Stimulated activated naive CD8-positive, alpha-beta T cell treated with anti-CD3 and anti-CD28 coated beads, Interleukin-15, Interleukin-2, amounts not matched to agents 100 U/mL and 50 U/mL, for 24 hours (primary cell): ENCODE data around the gene MINDY4.

Source experiments
- ATAC-seq: fragments of 150-1000 bp; cut with Tn5 transposase; one replicate; pipeline ENCODE4 v1.10.0; 2021
- DNase-seq: peaks from one replicate; pipeline ENCODE4 v3.0.0; 2021

Gene MINDY4

DNA sequence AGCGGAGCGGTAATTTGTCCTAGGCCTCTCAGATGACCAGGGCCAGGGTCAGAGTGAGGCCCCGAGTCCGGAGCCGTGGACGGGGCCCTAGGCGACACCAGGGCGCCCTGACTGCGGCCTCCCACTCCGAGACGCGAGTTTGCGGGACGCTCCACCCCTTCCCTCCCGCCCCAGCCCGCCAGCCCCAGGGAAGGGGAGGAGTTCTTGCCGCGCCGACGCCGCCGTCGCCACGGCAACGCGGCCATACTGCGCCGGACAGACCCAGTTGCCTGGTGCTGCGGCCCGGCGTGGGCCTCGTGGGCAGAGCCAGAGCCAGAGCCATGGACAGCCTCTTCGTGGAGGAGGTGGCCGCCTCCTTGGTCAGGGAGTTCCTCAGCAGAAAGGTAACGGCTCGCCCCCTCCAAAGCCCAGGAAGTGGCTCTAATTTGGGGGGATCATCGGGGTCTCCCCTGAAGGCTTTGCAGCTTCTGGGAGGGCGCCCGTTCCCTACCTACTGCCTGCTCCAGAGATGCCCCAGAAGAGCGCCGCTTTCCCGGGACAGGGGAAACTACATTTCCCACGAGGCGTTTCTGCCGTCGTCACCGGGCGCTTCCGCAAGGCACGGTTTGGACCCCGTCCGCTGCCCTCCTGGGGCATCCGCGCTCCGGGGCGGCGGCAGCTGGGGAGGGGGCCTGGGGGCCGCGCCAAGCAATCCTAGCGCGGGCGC, at the start of gene MINDY4:
MINDY4 (plus strand) TSS at position 244 of the 706 bp plus-strand sequence; CDS start at position 321, 77 bp downstream.
- ATAC-seq (peak; percentile 90), DNase-seq (peak; percentile 79)

DNA sequence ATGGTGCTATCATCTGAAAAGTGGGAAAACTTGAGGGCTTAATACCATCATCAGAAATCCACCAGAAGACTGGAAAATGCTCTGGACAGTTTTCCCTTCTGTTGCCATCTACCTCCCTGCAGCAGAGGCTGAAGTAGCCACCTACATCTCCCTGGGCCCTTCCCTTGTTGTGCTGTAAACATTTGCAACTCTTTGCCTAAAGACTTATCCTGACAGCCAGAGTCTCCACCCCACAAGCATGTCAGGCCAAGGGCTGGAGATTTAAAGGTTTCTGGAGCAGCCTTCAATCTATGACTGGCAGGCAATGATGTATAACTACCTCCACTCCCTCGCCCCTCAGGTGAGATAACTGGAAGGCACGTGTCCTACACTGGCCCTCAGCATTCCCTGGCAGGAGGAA, 49.0 kb upstream of the MINDY4 start:
- ATAC-seq (no peak), DNase-seq (no peak)

DNA sequence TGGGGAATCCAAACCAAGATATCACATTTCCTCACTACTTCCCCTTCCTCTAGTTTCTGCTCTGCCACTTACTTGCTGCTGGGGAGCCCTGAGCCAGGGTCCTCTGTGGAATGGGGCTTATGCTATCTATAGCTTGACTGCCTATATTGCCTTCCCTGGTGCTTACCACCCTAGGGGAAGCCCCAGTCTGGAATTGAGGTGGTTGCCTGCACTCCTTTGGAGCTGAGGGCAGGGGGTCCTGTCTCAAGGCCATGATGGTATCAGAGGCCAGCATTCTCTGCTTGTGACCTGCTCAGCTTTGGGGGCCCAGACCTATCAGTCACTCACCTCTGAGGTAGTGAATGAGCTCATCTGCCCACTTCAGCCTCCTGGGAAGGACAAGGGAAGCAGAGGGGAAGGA, 48.5 kb upstream of the MINDY4 start:
- DNase-seq, result no peak
- no peak for ATAC-seq

DNA sequence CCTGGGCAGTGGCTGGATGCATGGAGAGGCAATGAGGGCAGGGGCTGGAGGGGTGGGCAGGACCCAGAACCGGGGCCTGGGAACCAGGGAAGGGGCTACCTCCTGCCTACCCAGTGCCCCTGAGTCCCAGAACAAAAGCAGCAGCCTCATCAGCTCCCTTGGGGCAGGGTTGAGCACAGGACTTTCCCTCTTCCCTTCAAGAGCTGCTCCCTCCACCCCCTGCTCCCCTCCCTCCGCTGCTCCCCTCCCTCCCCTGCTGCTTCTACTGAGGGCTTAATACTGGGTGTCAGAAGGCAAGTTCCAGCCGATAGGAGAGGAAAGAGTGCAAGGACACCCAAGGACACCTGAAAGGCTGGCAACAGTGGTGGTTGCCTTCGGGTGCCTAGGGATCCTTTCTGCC, 47.4 kb upstream of the MINDY4 start:
- no peak for DNase-seq
- ATAC-seq, result no peak

DNA sequence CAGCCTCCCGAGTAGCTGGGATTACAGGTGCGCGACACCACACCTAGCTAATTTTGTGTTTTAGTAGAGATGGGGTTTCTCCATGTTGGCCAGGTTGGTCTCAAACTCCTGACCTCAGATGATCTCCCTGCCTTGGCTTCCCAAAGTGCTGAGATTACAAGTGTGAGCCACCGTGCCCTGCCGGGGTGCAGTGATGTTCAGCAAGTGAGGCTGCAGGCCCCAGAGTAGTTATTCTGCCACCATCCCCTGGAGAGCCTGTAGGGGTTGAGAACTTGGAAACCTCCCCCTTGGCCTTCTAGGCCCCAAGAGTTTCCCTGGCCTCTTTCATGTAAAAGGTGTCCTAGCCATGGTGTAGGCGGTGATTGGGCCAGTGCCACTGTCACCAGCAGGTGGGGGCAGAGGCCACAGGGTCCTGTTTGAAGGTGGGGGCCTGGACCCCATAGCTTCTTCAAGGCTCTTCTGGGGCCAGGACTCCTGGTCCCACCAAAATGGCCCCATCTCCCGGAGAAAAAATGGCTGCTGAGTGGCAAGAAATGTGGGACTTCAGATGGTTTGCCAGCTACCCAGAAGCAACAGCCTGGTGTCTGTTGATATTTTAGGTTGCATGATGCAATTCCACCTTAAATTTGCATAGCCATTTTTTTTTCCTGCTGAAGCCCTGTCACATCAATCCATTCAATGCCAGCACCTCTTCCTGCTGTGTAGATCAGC, 44.8 kb upstream of the MINDY4 start:
- ATAC-seq, result peak; percentile 21
- DNase-seq, result peak; percentile 24

DNA sequence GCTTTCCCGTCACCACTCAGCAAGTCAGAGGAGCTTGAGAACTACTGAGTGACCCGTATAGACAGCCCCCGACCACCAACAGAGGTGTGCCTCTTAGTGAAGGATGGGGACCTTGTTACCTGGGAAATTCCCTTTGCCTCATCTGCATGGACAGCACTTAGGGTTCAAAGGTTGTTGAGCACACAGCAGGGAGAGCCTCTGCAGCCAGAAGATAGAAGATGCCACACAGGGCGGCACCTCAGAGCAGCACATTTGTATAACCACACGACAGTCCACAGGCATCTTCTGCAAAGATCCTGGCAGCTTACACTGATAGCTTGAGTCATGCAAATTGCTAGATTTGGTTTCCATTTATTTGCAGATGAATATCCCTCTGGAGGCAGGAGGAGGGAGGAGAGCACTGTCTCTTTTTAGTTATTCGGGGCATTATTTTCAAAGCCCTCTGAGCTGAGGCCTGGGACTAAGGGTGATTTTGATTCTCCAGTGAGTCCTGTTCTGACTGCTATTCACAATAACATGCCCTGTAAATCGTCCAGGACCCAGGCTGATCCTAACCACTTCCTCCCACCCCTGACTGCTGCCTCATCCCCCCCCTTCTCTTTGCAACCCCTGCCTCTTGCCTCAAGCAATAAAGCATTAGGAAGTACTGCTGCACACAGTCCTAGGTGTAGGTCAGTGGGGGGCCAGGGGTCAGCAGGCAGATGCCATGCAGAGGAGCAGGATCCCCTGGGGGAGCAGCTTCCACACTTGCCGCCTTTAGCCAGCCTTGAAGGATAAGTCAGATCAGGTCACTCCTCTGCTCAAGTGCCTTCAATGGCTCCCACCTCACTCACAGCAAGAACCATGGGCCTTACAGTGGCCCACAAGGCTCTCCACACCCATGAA, 43.9 kb upstream of the MINDY4 start:
- ATAC-seq (peak; percentile 84), DNase-seq (peak; percentile 34)

DNA sequence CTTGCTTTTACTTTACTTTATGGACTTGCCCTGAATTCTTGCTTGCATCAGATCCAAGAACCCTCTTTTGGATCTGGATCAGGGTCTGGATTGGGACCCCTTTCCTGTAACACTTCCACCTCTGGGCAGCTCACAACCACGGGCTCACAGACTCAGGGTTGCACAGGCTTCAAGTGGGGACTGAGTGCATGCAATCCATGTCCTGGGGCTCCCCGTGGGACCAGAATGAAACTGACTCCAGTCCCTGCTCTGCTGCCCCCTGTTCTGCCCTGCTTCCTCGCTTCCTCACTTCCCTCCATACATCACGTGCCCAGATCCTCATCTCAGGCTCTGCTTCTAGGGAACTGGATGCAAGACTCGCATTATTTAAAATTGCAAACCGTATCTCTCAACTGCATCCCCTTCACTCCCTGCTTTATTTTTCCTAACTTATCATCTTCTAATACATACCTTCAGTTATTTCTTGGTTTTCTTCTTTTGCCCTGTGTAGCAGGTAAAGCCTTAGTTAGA, 42.6 kb upstream of the MINDY4 start:
- ATAC-seq (no peak), DNase-seq (no peak)

DNA sequence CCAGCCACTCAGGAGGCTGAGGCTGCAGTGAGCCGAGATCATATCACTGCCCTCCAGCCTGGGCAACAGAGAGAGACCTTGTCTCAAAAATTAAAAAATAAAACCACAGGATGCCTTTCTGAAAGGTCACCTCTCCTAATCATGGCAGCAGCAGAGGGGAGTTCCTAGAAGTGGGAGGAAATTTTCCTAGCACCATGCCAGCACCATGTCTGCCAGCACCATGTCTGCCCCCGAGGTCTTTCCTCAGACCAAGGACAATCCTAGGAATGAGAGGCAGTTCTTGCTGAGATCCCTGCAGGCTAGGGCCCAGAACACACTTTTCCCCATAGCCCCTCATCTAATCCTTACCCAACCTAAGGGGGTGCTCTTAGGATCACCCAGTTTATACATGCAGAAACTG, 41.6 kb upstream of the MINDY4 start:
- DNase-seq (no peak), ATAC-seq (no peak)

DNA sequence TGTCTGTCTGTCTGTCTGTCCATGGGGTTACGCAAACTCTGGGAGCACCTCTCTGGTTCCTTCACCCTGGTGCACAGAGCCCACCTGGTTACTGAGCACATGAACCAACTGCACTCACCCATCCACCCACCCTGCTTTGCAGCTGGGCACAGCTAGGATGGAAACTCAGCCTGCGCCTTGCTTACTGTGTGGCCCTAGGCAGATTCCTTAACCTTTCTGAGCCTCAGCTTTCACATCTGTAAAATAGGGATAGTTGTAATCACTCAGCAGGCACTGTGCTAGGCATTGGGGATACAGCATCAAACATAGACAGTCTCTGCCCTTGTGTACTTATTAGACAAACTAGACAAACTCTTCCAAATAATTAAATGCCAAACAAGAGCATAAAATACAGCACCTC, 41.1 kb upstream of the MINDY4 start:
- ATAC-seq (no peak), DNase-seq (no peak)

DNA sequence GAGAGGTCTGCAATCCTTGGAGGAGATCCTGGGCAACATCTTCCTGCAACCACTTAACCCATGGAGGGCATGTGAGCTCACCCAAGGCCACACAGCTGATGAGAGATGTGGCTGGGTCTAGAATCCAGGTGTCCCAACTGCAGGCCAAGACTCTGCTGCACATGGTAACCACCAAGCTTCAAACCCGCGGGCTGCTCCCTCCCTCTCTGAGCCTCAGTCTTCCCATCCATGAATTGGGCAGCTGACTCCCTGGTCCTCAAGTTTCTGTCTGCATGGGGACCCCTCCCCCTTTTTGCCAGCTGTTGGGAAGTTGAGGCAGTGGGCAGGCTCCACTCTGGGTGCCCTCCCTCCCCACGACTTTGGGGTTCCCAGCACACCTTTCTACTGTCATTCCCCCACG, 40.2 kb upstream of the MINDY4 start:
- DNase-seq (no peak), ATAC-seq (no peak)

DNA sequence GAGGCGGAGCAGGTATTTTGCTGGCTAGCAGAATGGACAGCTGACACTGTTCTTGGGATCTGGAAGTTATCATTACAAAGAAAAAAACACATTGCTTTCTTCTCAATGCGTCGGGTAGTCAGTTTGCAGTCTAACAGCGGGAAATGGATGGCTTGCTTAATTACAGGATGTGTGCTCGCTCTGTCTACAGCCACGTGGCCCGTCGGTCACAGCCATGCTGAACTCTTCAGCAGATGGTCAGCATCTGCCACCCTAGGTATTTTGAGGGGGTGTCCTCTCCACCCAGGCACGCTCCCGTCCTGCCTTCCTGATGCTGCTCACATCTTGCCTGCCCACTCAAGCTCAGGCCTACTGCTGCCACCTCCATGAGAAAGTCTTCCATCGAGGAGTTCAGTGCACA, 39.6 kb upstream of the MINDY4 start:
- DNase-seq (no peak), ATAC-seq (no peak)

DNA sequence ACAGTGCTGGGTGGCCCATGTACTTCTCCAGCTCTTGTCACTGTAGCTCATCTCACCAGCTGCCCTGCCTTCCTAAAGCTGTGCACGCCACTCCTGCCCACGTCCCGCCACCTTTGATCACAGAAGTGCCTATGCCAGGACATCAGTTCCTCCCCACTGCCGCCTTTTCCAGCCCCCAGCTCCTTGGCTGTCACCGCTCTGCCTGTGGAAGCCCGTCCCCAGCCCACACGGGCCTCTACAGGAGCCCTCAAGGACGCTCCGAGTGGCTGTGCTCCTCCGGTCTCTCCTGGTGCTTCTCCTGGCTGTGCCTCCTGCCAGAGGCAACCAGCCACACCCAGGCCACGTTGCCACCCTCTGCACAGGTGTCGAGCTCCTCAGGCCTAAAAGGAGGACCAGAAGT, 38.6 kb upstream of the MINDY4 start:
- ATAC-seq (no peak), DNase-seq (no peak)

DNA sequence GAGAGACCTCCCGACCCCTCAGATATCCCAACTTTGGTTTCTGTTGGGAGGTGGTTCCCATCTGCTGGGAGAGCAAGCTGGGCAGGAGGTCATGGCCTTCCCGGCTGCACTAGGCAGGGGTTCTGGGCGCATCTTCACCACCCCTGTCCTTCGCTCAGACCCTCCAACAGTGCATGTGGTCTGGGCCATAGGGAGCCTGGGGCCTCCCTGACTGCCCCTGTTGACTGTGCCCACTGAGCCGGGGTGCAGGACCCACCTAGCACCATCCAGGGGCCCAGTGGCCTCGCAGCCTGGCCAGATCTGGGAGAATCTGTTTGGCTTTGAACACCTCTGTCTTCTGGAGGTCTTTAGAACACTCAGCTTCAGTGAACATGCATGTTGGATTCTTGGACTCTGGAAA, 38.0 kb upstream of the MINDY4 start:
- no peak for DNase-seq
- no peak for ATAC-seq

DNA sequence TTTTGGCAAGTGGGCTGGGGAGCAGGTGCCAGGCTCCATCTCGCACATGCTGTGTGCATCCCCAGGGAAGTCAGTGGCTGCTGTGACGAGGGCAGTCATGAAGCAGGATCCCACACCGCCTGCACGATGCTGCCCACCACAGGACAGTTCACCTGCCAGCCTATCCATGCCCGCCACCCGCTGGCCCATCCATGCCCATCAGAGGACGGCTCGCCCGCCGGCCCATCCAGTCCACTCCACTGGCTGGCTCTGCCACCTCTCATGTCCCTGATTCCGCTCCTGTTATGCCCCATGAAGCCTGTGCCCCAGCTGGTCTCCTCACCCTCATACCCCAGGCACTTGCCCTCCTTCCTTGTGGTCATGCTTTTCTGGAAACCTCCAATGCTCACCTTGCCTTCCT, 37.5 kb upstream of the MINDY4 start:
- ATAC-seq, result no peak
- no peak for DNase-seq

DNA sequence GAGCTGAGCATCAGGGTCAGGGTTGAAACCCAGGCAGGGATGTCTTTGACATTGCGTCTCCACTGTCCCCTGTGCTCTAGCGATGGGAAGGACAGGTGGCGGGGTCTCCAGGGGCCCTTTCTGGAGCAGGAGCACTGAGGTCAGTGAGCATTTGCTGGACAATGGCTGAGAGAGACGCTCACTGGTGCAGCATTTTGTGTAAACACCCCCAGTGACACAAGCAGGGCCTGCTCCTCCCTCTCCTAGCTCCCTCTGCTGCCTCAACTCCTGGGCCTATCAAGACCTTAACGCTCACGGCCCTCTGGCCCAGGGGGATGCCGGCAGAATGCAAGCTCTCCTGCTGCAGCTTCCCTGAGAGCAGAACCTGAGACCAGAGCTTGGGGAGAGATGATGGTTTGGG, 36.7 kb upstream of the MINDY4 start:
- ATAC-seq (no peak), DNase-seq (no peak)

DNA sequence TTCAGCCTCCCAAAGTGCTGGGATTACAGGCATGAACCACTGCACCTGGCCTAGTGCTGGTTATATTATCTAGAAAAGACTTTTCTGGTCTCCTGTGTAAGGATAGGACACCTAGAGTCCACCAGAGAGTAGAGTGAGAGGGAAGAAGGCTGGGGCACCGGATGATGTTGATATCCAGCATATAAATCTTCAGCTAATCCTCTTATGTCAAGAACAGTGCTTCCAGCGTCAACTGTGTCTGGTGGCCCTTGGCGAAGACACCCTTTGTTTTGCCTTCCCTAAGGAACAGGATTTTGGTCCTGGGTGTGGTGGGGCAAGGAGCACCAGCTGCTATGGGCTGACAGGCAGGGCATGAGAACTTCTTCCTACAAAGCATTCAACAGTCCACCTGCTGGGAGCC, 35.6 kb upstream of the MINDY4 start:
- ATAC-seq (no peak), DNase-seq (no peak)

DNA sequence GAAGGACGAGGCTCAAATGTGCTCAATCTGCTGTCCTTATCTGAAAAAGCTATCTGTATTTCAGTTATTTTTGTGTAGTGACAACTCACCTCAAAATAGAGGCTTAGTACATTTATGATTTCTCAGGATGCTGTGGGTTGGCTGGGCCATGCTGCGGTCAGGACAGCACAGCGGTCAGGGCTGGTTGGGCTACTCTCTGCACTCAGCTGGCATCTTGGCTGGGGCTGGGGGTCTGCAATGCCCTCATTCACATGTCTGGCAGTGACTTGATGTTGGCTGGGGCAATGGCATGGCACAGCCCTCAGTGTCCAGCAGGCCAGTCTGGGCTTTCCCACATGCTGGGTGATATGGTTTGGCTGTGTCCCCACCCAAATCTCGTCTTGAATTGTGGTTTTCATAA, 34.9 kb upstream of the MINDY4 start:
- no peak for ATAC-seq
- no peak for DNase-seq

DNA sequence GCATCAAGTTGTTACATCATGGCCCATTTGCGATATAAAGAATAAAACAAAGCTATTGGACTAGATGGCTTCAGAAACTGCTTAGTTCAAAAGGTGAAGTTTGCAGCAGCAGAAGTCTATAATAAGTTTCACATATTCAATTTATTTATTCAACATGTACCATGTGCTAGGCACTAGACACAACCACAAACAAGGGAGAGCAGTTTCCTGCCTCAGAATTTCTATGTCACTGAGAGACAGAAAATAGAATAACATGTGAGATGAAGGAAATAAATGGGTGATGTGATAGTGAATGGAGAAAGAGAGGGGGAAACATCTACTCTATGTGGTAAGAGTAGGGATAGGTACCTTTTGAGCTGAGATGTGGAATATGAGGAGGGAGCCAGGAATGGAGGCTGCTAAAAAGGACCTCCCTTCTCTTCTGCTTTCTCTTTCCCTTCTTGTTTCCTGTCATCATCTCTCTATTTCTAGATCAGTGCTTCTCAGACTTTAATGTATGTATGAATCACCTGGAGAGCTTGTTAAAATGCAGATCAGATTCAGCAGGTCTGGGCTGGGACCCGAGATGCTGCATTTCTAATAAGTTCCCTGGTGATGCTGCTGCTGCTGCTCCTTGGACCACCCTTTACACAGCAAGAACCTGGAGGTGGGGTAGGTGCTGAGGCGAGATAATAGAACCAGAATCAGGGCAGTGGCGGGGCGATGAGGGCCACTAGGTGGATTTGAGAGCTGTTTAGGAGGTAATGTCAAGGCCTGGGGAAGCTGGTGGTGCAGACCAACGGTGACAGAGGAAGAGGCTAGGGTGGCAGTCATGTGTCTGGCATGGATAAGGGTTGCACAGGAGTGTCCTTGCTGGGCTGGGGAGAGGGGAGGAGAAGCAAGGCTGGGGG, 32.9 kb upstream of the MINDY4 start:
- ATAC-seq (peak; percentile 31), DNase-seq (no peak)

DNA sequence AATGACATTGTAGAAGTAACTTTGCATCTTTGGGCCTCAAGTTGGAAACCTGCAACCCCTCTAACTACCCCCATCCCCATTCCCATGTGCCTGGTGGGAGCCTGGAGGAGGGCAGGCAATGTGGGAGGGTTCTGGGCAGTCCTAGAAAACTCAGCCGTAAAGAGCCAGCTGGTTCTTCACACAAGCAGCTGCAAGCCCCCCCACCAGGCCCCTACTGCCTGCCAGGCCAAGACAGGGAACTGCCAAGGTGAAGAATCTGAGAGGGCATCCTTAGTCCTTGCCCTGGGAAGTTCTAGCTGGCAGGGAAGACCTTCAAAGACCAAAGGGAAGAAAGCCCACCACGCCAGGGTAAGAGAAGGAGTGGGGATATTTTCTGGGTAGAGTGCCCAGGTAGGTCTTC, 31.5 kb upstream of the MINDY4 start:
- no peak for DNase-seq
- ATAC-seq, result no peak

DNA sequence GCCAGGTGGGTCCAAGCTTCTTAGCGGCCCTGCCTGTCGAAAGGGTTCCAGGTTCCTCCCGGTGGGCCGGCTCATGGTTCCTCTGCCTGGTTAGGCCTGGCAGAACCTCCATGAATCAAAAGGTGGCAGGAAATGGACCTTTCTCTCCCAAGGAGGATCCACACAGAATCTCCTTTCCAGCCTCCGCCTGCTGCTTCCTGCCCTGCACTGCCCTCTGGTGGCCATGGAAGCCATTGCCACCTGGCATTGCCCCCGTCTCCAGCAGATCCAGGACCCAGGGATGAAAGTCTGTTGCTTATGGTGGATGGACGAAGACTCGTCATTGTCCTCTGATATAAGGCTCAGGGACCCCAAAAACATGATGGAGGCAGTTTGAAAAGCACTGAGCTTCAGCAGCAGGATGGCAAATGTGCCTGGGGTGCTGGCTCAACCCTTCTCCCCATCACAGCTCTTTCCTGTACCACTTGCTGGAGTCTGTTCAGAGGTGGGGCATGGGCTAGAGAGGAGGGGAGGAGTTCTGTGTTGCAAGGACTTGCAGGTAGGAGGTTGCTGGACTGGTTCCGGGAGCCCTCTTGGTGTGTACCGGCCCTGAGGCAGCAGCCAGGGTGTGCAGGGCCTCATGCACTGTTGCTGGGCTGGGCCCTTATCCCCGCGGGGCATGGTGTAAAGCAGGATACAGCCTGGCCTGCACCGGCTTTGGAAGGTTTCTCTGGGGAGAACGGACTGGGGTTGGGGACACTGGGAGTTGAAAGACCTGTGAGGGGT, 30.6 kb upstream of the MINDY4 start:
- ATAC-seq (peak; percentile 60), DNase-seq (peak; percentile 84)

DNA sequence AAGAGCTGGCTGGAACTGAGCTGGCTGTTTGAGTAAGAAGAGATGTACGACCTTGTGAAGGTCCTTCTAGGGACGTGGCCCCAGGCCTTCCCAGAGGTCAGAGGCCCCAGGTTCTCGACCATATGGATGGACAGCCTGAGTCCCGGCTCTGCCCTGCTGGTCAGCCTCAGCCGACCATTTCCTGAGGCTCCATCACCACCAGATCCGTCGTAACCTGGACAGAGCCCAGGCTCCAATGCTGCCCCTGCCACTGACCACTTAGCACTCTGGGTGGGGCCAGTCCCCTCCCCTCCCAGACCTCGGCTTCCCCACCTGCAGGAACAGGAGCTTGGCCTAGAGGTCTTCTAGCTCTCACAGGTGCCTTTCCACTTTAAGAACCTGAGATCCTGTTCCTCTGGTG, 29.9 kb upstream of the MINDY4 start:
- DNase-seq (no peak), ATAC-seq (no peak)
